ENCODE measurements around the gene PLCB1.

Gene PLCB1

DNA sequence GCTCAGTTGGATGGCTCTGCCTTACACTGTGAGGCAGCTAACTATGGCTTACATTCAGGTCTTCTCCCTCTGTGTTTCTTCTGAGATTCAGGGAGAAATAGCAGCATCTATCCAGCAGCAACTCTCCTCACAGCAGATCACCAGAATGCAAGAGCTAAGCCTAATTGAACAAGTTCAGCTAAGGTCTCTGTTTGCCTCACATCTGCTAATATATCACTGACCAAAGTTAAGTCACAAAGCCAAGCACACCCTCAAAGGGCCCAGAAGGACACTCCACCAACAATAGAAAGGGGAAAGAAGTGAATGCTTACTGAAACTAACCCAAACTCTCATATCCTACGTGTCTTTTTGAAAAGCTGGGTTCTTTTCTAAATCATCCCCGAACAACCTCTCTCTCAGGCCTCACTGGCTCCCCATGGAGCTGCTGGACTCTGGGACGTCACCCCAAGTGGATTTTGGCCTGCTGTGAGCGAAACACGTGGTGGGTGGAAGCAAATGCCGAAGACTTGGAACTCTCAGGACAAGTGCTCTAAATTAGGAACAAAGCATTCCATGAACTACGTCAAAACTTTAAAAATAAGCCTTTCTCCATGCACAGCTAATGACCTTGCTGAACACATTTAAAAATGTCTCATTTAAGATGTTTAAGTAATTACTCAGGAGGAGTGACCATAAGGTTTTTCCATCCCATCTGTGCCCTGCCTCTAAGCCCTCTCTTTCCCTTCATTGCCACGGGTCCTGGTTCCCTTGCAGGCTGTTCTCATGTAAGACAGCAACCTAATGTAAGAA, 769.4 kb downstream of the PLCB1 start:
- DNase-seq (ENCODE audit: low read depth), result no peak
- no peak overlapping the region for H3K4me3 ChIP-seq (ENCODE audit: low read depth, low read length)
- TF ChIP-seq, protein P1, sequence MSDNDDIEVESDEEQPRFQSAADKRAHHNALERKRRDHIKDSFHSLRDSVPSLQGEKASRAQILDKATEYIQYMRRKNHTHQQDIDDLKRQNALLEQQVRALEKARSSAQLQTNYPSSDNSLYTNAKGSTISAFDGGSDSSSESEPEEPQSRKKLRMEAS (IDR thresholded peaks at IDR 0.05; ENCODE audit: low read depth, low read length), result no peak
- TF ChIP-seq CTCF (IDR thresholded peaks at IDR 0.05; ENCODE audit: low read depth, low read length) (no peak), POLR2A (IDR thresholded peaks at IDR 0.05; ENCODE audit: extremely low read depth, insufficient read length) (no peak), MYC (IDR thresholded peaks at IDR 0.05; ENCODE audit: low read depth, low read length) (no peak)

DNA sequence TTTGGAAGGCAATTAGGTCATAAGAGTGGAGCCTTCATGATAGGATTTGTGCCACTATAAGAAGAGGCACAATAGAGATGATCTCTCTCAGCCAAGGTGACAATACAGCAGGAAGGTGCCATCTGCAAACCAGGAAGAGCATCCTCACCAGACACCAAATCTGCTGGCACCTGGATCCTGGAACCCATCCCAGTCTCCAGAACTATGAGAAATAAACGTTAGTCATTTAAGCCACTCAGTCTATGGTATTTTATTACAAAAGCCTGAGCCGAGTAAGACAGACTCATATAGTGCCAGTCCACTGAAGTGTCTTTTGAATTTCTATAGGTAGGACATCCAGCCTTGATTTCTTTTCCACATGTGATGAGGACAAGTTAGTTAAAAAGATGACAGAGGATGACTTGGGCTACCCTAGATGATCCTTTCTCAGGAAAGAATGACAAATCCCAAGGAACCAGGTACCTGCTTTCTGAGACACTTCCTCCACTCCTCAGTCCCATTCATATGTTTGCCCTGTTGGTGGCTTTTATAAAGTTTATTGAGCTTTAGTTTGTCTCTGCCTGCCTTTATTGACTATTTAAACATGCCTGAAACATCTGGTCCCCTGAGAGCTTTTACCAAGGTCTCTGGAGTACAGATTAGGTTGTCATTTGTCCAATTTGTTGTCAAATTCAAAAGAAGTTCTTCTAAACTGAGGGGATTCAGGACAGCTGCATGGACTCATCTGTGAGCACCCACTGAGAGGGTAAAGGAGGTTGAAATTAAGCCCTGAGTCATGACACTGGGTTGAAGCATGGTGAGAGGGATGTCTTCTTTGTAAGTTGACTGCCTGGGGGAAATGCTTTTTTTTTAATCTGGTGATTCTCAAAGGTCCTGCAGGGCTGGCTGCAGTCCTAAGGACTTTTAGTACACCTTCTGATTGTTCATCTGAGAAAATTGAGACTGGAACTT, 771.9 kb downstream of the PLCB1 start:
- no peak for TF ChIP-seq CTCF (IDR thresholded peaks at IDR 0.05; ENCODE audit: low read depth, low read length)
- no peak for TF ChIP-seq POLR2A (IDR thresholded peaks at IDR 0.05; ENCODE audit: extremely low read depth, insufficient read length)
- no peak for TF ChIP-seq MYC (IDR thresholded peaks at IDR 0.05; ENCODE audit: low read depth, low read length)
- TF ChIP-seq, protein P1 (IDR thresholded peaks at IDR 0.05; ENCODE audit: low read depth, low read length), result no peak
- H3K4me3 ChIP-seq (ENCODE audit: low read depth, low read length), result no peak overlapping the region
- DNase-seq (ENCODE audit: low read depth), result no peak

DNA sequence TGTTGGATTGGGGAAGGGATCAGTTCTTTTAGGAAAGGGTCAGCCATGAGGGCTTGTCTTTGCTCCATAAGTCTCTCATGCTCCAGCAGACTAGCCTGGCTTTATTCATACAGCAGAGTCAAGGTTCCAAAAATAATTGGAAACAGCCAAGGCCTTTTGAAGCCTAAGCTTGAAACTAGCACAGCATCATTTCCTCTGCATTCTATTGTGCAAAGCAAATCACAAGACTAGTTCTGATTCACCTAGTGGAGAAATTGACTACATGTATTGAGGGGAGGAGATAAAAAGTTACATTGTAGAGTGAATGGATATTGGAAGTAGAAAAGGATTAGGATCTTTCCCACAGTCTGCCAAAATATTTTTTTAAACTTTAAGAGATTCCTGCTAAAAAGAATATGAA, 777.5 kb downstream of the PLCB1 start:
- H3K4me3 ChIP-seq (ENCODE audit: low read depth, low read length), result no peak overlapping the region
- DNase-seq (ENCODE audit: low read depth), result no peak
- TF ChIP-seq CTCF (IDR thresholded peaks at IDR 0.05; ENCODE audit: low read depth, low read length), result no peak
- TF ChIP-seq POLR2A (IDR thresholded peaks at IDR 0.05; ENCODE audit: extremely low read depth, insufficient read length), result no peak
- no peak for TF ChIP-seq MYC (IDR thresholded peaks at IDR 0.05; ENCODE audit: low read depth, low read length)
- TF ChIP-seq, protein P1 (IDR thresholded peaks at IDR 0.05; ENCODE audit: low read depth, low read length), result no peak

DNA sequence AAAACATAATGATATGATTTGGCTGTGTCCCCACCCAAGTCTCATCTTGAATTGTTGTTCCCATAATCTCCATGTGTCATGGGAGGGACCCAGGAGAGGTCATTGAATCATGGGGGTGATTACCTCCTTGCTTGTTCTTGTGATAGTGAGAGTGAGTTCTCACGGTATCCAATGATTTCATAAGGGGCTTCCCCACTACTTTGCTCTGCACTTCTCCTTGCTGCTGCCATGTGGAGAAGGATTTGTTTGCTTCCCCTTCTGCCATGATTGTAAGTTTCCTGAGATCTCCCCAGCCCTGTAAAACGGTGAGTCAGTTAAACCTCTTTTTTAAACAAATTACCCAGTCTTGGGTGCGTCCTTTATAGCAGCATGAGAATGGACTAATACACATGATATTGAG, 780.0 kb downstream of the PLCB1 start:
- H3K4me3 ChIP-seq (ENCODE audit: low read depth, low read length), result no peak overlapping the region
- TF ChIP-seq MYC (IDR thresholded peaks at IDR 0.05; ENCODE audit: low read depth, low read length), result no peak
- TF ChIP-seq, protein P1 (IDR thresholded peaks at IDR 0.05; ENCODE audit: low read depth, low read length), result no peak
- no peak for TF ChIP-seq POLR2A (IDR thresholded peaks at IDR 0.05; ENCODE audit: extremely low read depth, insufficient read length)
- TF ChIP-seq CTCF (IDR thresholded peaks at IDR 0.05; ENCODE audit: low read depth, low read length), result no peak
- no peak for DNase-seq (ENCODE audit: low read depth)

DNA sequence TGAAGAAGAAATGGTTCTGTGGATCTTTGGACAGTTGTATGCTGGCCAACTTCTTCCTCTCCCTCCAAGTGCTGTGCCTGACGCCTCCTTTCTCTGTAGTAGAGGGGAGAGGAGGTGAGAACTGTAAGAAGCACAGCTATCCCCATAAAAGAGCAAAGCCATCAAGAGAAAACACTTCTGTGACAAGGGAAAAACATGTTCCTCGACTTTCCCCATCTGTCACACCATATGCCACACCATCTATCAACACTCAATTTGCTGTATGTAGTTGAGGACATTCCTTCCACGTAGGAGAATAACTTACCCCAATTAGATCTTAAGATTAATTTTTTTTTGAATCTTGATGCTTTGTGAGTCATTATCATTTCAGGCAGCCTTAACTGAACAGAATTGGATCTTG, 780.7 kb downstream of the PLCB1 start:
- H3K4me3 ChIP-seq (ENCODE audit: low read depth, low read length), result no peak overlapping the region
- TF ChIP-seq, protein P1 (IDR thresholded peaks at IDR 0.05; ENCODE audit: low read depth, low read length), result no peak
- TF ChIP-seq MYC (IDR thresholded peaks at IDR 0.05; ENCODE audit: low read depth, low read length), result no peak
- TF ChIP-seq CTCF (IDR thresholded peaks at IDR 0.05; ENCODE audit: low read depth, low read length), result no peak
- TF ChIP-seq POLR2A (IDR thresholded peaks at IDR 0.05; ENCODE audit: extremely low read depth, insufficient read length), result no peak
- no peak for DNase-seq (ENCODE audit: low read depth)
